Mesenchymal stem cell (in vitro differentiated cells and primary cell): ENCODE measurements around the gene PRICKLE2.

Experiments
- DNase-seq: peaks from one replicate; pipeline ENCODE4 v3.0.0-alpha.2; 2013
- H2AFZ ChIP-seq: one replicate; pipeline ENCODE4 v1.6.1; 2013; ENCODE audit warnings: low read depth, mild to moderate bottlenecking, control low read depth, inconsistent platforms, low read length, moderate library complexity
- H2AK5ac ChIP-seq: 2 replicates; pipeline ENCODE4 v1.6.1; 2013; ENCODE audit warnings: low read length, moderate library complexity, mild to moderate bottlenecking, inconsistent platforms; ENCODE audit not compliant: severe bottlenecking
- H2BK120ac ChIP-seq: one replicate; pipeline ENCODE4 v1.6.1; 2013; ENCODE audit warnings: low read depth, mild to moderate bottlenecking, inconsistent platforms, low read length, moderate library complexity
- H2BK12ac ChIP-seq, 2 experiments: one replicate each; pipeline ENCODE4 v1.6.1; 2013; ENCODE audit warnings: inconsistent platforms in 2 of 2, low read length in 2 of 2, mild to moderate bottlenecking in 2 of 2, moderate library complexity in 2 of 2, control low read depth in 1 of 2
- H2BK15ac ChIP-seq: one replicate; pipeline ENCODE4 v1.6.1; 2013; ENCODE audit warnings: mild to moderate bottlenecking, low read depth, inconsistent platforms; ENCODE audit not compliant: poor library complexity, severe bottlenecking
- H2BK5ac ChIP-seq: 2 replicates; pipeline ENCODE4 v1.6.1; 2013; ENCODE audit warnings: low read depth, mild to moderate bottlenecking, low read length, control low read depth, inconsistent platforms; ENCODE audit not compliant: poor library complexity, severe bottlenecking
- H3K14ac ChIP-seq, 2 experiments: one replicate each; pipeline ENCODE4 v1.6.1; 2013; ENCODE audit warnings: inconsistent platforms in 2 of 2, low read length in 2 of 2, control low read depth in 1 of 2, mild to moderate bottlenecking in 1 of 2, moderate library complexity in 1 of 2
- H3K18ac ChIP-seq, 2 experiments: one replicate each; pipeline ENCODE4 v1.6.1; 2013; ENCODE audit warnings: inconsistent platforms in 2 of 2, low read length in 2 of 2, control low read depth in 1 of 2, low read depth in 1 of 2, mild to moderate bottlenecking in 1 of 2
- H3K23ac ChIP-seq, 2 experiments: one replicate each; pipeline ENCODE4 v1.6.1; 2013; ENCODE audit warnings: inconsistent platforms in 2 of 2, low read length in 2 of 2, mild to moderate bottlenecking in 2 of 2, moderate library complexity in 2 of 2, control low read depth in 1 of 2
- H3K27ac ChIP-seq: 2 replicates; pipeline ENCODE4 v1.5.1; 2013; ENCODE audit warnings: mild to moderate bottlenecking, moderate library complexity, low read length, control low read depth, inconsistent platforms; ENCODE audit not compliant: poor library complexity, severe bottlenecking
- H3K27me3 ChIP-seq, 2 experiments: 2 replicates each; pipeline versions ENCODE4 v1.6.1 to v1.7.0; 2013; ENCODE audit warnings: low read length in 2 of 2, mild to moderate bottlenecking in 2 of 2, moderate library complexity in 2 of 2, control low read depth in 1 of 2, inconsistent platforms in 1 of 2; ENCODE audit not compliant: control insufficient read depth in 1 of 2, insufficient read depth in 1 of 2
- H3K36me3 ChIP-seq, 2 experiments: 2 replicates each; pipeline versions ENCODE4 v1.6.1 to v1.7.0; 2013; ENCODE audit warnings: low read length in 2 of 2, control low read depth in 1 of 2, inconsistent platforms in 1 of 2, low read depth in 1 of 2, mild to moderate bottlenecking in 1 of 2; ENCODE audit not compliant: insufficient read depth in 2 of 2, control insufficient read depth in 1 of 2
- H3K4ac ChIP-seq, 2 experiments: one replicate each; pipeline ENCODE4 v1.6.1; 2013; ENCODE audit warnings: inconsistent platforms in 2 of 2, low read length in 2 of 2, mild to moderate bottlenecking in 2 of 2, moderate library complexity in 2 of 2, control low read depth in 1 of 2, low read depth in 1 of 2
- H3K4me1 ChIP-seq: 2 replicates; pipeline ENCODE4 v1.6.1; 2013; ENCODE audit warnings: low read depth, low read length, control low read depth; ENCODE audit not compliant: control insufficient read depth, insufficient read depth
- H3K4me2 ChIP-seq: 2 replicates; pipeline ENCODE4 v1.6.1; 2013; ENCODE audit warnings: low read length, mild to moderate bottlenecking, inconsistent platforms; ENCODE audit not compliant: poor library complexity, severe bottlenecking
- H3K4me3 ChIP-seq, 2 experiments: 2 replicates each; pipeline versions ENCODE4 v1.5.1 to v1.7.0; 2013; ENCODE audit warnings: low read length in 2 of 2, mild to moderate bottlenecking in 2 of 2, control low read depth in 1 of 2, low read depth in 1 of 2; ENCODE audit not compliant: insufficient read depth in 1 of 2
- H3K79me1 ChIP-seq: replicated peaks from 2 replicates; pipeline ENCODE4 v1.6.1; 2013; ENCODE audit warnings: mild to moderate bottlenecking, control low read depth, low read length, inconsistent platforms; ENCODE audit not compliant: poor library complexity, severe bottlenecking
- H3K9ac ChIP-seq: 2 replicates; pipeline ENCODE4 v1.7.0; 2013; ENCODE audit warnings: mild to moderate bottlenecking, low read length, moderate library complexity
- H3K9me3 ChIP-seq: 2 replicates; pipeline ENCODE4 v1.7.0; 2013; ENCODE audit warnings: mild to moderate bottlenecking, low read length; ENCODE audit not compliant: control insufficient read depth
- H4K8ac ChIP-seq: one replicate; pipeline ENCODE4 v1.6.1; 2013; ENCODE audit warnings: inconsistent platforms, mild to moderate bottlenecking, low read length, moderate library complexity
- H4K91ac ChIP-seq: one replicate; pipeline ENCODE4 v1.6.1; 2013; ENCODE audit warnings: mild to moderate bottlenecking, low read length, inconsistent platforms
- WGBS: methylation state at CpG from one replicate; pipeline ENCODE4 v1.1.7; 2013; ENCODE audit warnings: mixed read lengths; 5-methylcytosine and 5-hydroxymethylcytosine counted together

PRICKLE2 gene

DNA sequence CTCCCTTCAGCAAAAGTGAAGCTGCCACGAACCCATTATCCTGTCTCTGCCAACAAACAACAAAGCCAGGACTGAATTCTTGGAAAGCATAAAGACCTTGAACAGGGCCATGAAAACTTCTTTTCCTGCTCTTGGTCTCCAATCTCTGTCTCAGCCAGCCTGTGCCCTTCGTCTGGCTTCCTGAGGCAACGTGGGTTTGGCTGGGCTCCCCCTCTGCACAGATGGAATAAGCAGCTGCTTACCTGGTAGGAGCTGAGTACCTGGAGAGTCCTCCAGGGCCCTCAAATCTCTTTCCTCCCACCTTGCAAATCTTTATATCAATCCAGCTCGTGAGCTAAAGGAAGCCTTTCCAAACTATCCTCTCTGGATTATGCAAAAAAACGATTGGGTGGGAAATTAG lies 104.4 kb downstream of the PRICKLE2 start:
- Histone ChIP-seq H3K27ac (no peak overlapping the region), H2BK120ac (no peak overlapping the region), H3K4me3 (no peak overlapping the region), H2BK15ac (no peak overlapping the region), H3K4ac (no peak overlapping the region), H2BK5ac (no peak overlapping the region), H2AK5ac (no peak overlapping the region), H3K9me3 (peaks cover 6% of the 10 kb centered on the region), H3K4me1 (no peaks in the 10 kb centered on the region), H3K27me3 (no peaks in the 10 kb centered on the region), H2AFZ (no peak overlapping the region), H4K8ac (no peak overlapping the region), H3K9ac (no peak overlapping the region), H2BK12ac (no peak overlapping the region), H3K14ac (no peak overlapping the region), H3K36me3 (peaks cover 13 to 60% of the 10 kb centered on the region in 2 experiments), H3K4me2 (no peak overlapping the region), H3K79me1 (peaks cover 18% of the 10 kb centered on the region), H3K23ac (no peak overlapping the region), H4K91ac (no peak overlapping the region), H3K18ac (no peak overlapping the region)
- WGBS, result 89% methylated on average over 3 of the region's 5 CpGs
- no peak for DNase-seq

GRCh38 chr3:64117483-64117882 lies 107.8 kb downstream of the PRICKLE2 start:
- Histone ChIP-seq H3K27me3 (no peaks in the 10 kb centered on the region), H3K4me2 (no peak overlapping the region), H3K79me1 (peaks cover 27% of the 10 kb centered on the region), H2BK12ac (no peak overlapping the region), H2AK5ac (no peak overlapping the region), H4K8ac (no peak overlapping the region), H3K23ac (no peak overlapping the region), H3K14ac (no peak overlapping the region), H3K9ac (no peak overlapping the region), H3K4ac (no peak overlapping the region), H2BK5ac (no peak overlapping the region), H4K91ac (no peak overlapping the region), H3K4me1 (peaks cover 8% of the 10 kb centered on the region), H3K36me3 (peaks cover 23 to 46% of the 10 kb centered on the region in 2 experiments), H3K9me3 (peaks cover 10% of the 10 kb centered on the region), H3K18ac (no peak overlapping the region), H3K27ac (no peak overlapping the region), H2BK15ac (no peak overlapping the region), H3K4me3 (no peak overlapping the region), H2AFZ (no peak overlapping the region), H2BK120ac (no peak overlapping the region)
- DNase-seq, result no peak
- WGBS, result 89% methylated on average over 1 of the region's 1 CpG

DNA sequence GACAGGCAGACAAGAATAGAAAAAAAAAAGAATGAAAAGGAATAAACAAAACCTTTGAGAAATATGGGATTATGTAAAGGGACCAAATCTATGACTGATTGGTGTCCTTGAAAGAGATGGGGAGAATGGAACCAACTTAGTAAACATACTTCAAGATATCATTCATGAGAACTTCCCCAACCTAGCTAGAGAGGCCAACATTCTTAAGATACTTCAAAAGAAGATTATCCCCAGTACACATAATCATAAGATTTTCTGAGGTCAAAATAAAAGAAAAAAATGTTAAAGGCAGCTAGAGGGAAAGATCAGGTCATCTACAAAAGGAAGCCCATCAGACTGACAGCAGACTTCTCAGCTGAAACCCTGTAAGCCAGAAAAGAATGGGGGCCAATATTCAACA lies 110.6 kb downstream of the PRICKLE2 start:
- H3K36me3 ChIP-seq, result peaks cover 23 to 42% of the 10 kb centered on the region in 2 experiments
- no peak overlapping the region for H2AFZ ChIP-seq
- H3K23ac ChIP-seq, result no peak overlapping the region
- H2BK12ac ChIP-seq, result no peak overlapping the region
- no peak overlapping the region for H3K4me3 ChIP-seq
- no peak overlapping the region for H2BK120ac ChIP-seq
- H3K18ac ChIP-seq, result no peak overlapping the region
- H2AK5ac ChIP-seq, result no peak overlapping the region
- peaks cover 8% of the 10 kb centered on the region for H3K4me1 ChIP-seq
- H3K9me3 ChIP-seq, result peaks cover 10% of the 10 kb centered on the region
- H4K8ac ChIP-seq, result no peak overlapping the region
- no peak overlapping the region for H3K9ac ChIP-seq
- H4K91ac ChIP-seq, result no peak overlapping the region
- H3K27me3 ChIP-seq, result no peaks in the 10 kb centered on the region
- H3K27ac ChIP-seq, result no peak overlapping the region
- H2BK15ac ChIP-seq, result no peak overlapping the region
- H3K4me2 ChIP-seq, result no peak overlapping the region
- no peak for DNase-seq
- H3K79me1 ChIP-seq, result peaks cover 27% of the 10 kb centered on the region
- H3K14ac ChIP-seq, result no peak overlapping the region
- no peak overlapping the region for H3K4ac ChIP-seq
- no peak overlapping the region for H2BK5ac ChIP-seq

GRCh38 chr3:64111872-64112271 lies 113.4 kb downstream of the PRICKLE2 start:
- no peak overlapping the region for H3K4me2 ChIP-seq
- peaks cover 38 to 53% of the 10 kb centered on the region in 2 experiments for H3K36me3 ChIP-seq
- DNase-seq, result no peak
- no peak overlapping the region for H2BK5ac ChIP-seq
- H2BK15ac ChIP-seq, result no peak overlapping the region
- no peak overlapping the region for H2BK120ac ChIP-seq
- H4K91ac ChIP-seq, result no peak overlapping the region
- H3K4me3 ChIP-seq, result no peak overlapping the region
- H3K9me3 ChIP-seq, result peaks cover 10% of the 10 kb centered on the region
- no peak overlapping the region for H3K4ac ChIP-seq
- H3K79me1 ChIP-seq, result peaks cover 42% of the 10 kb centered on the region
- H3K14ac ChIP-seq, result no peak overlapping the region
- 47% methylated on average over 2 of the region's 2 CpGs for WGBS
- no peak overlapping the region for H3K27ac ChIP-seq
- no peak overlapping the region for H3K18ac ChIP-seq
- no peaks in the 10 kb centered on the region for H3K27me3 ChIP-seq
- no peak overlapping the region for H2BK12ac ChIP-seq
- peaks cover 14% of the 10 kb centered on the region for H3K4me1 ChIP-seq
- no peak overlapping the region for H3K23ac ChIP-seq
- no peak overlapping the region for H3K9ac ChIP-seq
- no peak overlapping the region for H2AK5ac ChIP-seq
- no peak overlapping the region for H2AFZ ChIP-seq
- no peak overlapping the region for H4K8ac ChIP-seq
